A549 (cell line): ENCODE measurements around the gene CIRBP.

Experiments used
- CTCF ChIP-seq: fragments of >200 bp; sonication (Bioruptor Twin); formaldehyde crosslinking; IDR thresholded peaks from 3 replicates; pipeline ENCODE4 v1.5.1; 2016
- MAZ ChIP-seq: fragments of 150-350 bp; IDR thresholded peaks from 2 replicates; pipeline ENCODE4 v1.6.1; 2014; ENCODE audit warnings: antibody characterized with exemption, low read depth, low read length, borderline replicate concordance

GRCh38 chr19:1266129-1266915 lies 2.8 kb upstream of the CIRBP start:
- TF ChIP-seq CTCF = no peak
- TF ChIP-seq MAZ = no peak
